HG03039 (cell line): ENCODE measurements around the gene WWTR1.

Experiments used
- ATAC-seq: cut with Tn5 transposase; IDR thresholded peaks from one replicate; pipeline ENCODE4 v1.9.1; 2021; ENCODE audit warnings: mild to moderate bottlenecking, moderate library complexity; ENCODE audit not compliant: unreplicated experiment

WWTR1 gene

DNA sequence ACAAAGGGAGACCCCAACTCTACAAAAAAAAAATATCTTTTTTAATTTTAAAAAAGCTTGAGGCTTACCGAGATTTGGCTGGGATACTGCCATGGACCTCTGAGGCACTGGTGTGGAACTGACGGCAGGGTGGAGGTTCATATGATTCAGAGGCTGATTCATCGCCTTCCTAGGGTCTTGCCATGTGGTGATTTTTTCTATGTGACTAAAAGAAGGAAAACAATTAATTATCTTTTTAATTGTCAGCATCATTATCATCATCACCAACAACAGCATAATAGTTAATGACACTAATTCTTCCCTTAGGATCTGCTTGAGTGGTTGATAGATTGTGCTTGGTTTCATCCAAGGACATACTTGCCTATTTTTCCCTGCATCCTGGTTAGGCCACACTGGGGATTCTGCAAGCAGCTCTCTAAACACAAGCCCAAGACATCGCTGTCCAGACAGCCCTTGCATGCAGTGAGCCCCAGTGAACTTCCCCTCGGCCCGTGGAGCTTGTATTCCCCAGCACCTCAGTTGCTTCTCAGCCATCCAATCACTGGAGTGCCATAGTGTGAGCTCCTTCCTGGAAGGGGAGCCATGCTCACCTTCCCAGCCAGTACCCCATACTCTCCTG lies 84.9 kb downstream of the WWTR1 start:
- ATAC-seq, result no peak

DNA sequence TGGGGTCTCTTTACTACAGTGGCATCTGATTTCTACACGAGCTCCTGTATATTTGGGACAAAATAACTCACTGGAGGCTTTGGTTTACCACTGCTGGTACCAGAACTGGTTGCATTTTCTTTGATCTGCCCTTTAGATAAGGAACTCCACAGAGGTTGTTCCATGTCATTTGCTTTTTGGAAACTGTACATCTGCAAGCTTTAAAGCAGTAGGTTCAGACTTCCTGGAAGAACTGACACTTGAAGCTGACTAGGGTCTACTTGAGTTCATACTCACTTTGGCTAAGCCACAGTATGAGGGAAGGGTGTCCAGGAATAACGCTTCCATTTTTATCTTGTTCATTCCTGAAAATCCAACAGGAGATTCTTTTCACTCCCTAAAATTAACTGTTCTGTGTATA lies 86.4 kb downstream of the WWTR1 start:
- ATAC-seq, result no peak

DNA sequence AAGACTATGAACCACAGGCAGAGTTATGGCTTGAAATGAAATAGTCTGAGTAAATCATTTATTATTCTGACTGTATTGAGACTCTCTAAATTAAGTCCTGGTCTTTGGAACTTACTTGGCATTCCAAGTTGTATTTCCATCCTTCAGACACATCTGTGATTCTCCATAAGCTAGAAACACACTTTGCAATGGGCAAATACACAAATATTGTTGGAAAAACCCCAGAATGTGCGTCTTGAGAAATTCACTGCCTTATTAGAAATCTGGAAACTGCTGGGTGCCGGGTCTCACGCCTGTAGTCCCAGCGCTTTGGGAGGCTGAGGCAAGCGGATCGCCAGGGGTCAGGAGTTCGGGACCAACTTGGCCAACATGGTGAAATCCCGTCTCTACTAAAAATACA lies 87.8 kb downstream of the WWTR1 start:
- ATAC-seq, result no peak

DNA sequence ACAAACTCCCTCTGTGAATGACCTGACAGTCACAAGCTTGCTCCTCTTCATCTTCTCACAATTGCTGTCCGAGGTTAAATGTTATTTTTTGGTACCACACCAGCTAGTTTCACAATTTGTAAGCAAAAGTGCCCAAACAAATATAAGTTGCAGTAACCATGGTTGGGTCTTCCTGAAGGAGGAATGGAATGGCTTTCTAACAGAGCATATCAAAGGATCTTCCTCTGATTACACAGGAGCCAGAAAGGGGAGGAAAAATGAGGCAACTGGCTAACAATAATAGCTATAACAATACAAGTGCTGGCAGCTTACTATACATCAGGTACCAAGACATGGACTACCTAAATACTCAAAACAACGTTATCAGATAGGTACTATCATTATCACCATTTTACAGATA lies 90.4 kb downstream of the WWTR1 start:
- no peak for ATAC-seq

DNA sequence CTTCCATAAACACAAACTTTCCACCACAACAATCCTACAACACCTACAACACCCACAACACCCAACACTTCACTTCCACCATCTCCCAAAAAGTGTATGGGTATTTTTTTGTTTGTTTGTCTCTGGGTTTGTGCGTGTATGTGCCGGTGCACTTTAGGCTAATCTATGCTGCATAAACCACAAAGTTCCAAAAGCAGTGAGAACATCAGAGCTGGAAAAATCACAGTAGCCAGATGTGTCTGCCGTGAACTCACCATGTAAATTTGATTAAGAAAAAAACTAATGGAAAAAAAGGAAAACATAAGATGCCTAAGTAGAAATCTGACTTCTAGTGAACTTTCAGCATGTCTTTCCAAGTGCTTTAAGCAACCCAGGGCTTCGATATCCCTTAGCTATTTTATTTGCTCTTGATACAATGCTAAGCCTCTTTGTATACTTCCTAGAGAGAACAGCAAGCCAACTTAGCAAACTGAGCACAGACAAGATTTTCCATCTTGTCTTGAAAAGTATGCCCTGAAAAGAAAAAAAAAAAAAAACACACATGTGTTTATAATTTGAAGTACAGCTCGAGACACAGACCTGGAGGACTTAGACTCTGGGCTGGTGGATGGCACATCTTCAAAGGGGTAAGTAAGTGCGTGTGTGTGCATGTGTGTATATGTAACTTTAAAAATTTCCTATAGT lies 91.4 kb downstream of the WWTR1 start:
- no peak for ATAC-seq

DNA sequence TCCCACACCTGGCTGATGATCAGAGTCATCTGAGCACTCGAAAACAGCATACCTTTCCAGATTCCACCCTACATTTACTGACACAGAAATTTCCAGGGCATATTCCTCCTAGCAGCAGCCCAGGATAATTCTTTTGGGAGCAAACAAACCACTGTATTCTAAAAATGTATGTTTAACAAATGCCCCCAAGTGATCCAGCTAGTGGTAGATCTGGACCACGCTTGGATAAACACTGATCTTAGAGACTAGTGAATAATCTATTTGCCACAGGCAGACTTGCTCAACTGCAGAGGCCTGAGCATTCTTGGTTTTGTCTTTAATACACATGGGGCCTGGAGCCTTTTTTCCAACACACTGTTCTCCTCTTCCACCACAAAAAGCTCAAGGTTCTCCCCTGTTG lies 93.7 kb downstream of the WWTR1 start:
- no peak for ATAC-seq

DNA sequence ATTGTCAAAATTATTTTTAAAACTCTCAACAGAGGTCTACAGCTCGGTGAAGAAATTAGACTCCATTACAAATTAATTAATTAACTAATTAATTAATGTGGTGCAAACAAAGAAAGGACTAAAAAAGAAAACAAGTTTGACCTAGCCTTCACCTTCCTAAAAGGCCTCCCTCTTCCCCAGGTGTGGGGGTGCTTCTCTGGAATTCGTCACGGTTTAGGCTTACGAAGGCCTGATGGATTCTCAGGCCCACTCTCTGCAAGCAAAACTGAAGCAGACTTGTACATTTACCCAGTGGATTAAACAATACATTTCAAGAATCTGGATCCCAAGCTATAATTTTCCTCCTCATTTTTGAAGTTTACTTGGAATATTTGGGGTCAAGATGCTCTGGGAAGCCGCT lies 94.7 kb downstream of the WWTR1 start:
- no peak for ATAC-seq

DNA sequence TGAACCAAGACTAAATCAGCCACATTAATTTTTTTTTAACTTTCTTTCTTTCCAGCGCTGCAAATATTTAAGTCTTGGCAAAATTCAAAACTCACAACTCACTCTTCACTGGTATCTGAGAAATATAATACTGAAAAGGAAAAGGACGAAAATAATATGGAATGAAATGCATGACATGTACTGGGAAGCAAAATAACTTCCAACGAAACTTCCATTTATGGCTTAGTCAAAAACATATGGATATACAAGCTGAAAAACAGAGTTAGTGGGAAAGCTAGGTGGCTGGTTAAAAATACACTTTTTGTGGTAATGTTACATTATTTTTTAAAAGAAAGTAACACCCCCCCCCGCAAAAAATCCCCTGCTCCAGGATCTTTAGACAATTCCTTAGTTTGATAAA lies 97.2 kb downstream of the WWTR1 start:
- ATAC-seq, result no peak

DNA sequence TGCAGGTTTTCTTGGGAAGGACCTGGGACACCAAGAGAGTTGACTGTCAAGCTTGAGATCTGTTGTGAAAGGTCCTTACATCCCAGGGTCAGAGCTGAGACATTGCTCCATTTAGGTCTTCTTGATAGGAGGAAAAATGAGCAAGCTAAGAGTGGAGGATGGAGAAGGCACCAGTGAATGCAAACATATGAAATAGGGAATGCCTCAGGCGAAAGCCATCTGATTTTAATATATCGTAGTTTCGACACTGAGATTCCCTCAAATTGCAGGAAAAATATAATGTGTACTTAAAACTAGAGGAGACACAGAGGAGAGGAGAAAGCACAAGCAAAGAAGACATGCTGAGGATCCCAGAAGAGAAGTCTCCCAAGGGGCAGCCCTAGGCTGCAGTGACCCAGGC lies 97.8 kb downstream of the WWTR1 start:
- ATAC-seq, result no peak

DNA sequence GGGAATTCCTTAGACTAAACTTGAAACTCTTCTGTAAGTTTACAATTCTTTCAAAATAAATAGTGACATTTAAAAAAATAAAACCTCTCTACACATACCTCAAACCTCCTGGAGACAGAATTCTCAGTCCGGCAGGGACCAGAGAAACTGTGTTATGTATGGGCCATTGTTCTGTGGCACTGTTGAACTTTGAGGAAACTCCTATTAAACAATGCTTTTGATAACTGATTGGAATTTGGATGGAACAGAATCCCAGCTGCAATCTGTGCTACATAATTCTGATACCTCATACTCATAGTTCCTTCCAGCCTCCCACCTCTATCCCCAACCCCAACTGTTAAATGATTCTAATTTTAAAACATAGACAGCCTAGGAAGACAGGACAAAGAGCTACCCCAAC lies 98.3 kb downstream of the WWTR1 start:
- ATAC-seq, result no peak

DNA sequence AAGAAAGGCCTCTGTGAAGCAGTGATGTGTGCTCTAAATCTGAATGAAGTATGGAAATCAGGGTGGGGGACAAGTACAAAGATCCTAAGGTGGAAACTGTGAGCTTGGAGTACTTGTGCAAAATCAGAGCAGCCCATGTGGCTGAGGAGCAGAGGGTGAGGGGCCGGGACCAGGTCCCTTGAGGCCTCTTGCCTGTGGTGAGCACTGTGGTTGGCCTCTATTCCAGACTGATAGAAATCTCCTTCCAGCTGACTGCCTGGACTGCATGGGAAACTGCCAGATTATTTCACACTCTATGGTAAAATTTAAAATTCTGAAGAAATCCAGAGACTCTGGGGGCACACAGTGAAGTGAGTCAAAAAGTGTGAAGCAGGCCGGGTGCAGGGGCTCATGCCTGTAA lies 101.9 kb downstream of the WWTR1 start:
- ATAC-seq, result no peak

DNA sequence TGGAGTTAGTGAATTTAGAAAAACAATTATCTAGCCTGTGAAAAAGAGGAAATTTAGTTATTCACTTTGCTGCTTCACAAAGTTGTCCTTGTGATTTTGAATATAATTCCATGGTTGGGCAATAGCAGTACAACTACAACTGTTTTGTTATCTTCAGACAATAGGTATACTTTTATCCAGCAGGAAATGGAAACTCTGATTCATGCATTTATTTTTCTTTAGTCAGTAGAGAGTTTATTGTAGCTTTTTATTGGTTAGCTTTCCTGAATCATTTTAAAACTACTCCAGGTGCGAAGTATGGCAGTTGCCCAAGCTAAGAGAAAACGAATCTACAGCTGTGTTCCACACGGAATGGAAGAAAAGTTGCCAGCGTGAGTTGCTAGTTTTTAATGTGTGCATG lies 103.0 kb downstream of the WWTR1 start:
- no peak for ATAC-seq

DNA sequence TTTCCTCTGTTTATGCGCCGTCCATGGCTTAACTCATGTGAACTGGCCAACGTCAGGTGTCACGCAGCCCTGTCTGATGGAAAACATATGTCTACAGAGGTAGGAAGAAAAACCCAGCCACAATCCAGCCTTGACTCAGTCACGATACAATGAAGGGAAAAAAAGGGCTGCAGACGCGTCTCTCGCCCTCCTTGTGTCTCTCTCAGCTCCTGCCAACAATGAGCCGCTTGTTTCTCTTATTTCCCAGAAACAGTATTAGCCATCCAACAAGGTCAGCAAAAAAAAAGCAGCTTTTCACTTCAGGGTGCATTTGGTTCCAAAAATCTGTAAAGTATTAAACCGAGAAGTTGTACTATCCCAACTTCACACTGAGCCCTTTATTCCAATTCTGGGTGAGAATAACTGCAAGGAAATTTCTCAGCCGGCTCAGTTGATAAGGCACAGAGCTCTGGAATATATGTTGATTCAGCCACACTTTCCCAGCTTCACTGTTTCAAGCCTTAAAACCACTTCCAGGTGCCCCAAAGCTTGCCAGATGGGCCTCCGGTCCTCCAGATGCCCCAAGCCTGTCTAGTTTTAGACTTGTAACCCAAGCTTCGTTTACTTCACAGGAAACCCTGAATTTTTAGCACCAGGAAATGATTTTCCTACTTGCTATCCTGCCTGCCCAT lies 103.9 kb downstream of the WWTR1 start:
- ATAC-seq, result no peak

DNA sequence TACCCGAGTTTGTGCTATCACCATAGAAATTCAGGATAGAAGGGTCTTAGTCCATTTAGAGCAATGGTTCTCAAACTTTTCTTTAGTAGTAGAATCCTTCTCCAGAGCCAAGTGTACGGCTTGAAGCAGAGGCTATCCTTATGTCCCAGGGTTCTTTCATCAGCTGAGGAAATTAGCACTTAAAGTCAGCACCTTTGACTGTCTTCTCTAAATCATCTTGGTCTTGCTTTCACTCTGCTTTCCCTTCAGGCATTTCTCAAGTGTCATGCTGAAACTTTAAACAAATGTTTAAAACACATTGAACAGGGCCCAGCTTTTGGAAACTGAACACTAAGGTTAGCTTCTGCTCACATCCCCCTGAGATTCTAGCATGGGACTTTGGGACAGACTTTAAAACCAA lies 105.1 kb downstream of the WWTR1 start:
- no peak for ATAC-seq

DNA sequence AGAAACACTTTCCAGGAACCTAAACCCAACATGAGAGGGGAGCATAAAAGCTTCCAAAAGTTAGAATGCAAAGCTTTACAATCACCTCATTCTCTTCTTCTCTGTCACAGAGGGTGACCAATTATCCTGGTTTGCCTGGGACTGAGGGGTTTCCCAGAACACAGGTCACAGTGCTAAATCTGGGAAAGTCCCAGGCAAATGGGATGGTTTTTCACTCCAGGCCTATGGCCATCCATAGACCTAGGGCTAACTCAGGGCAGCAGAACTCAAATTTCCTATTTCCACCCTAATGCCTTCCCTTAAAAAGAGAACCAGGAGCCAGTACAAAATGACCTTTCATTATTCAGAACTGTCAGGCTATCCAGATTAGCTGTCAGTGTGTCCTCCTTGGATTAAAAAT lies 106.3 kb downstream of the WWTR1 start:
- no peak for ATAC-seq

DNA sequence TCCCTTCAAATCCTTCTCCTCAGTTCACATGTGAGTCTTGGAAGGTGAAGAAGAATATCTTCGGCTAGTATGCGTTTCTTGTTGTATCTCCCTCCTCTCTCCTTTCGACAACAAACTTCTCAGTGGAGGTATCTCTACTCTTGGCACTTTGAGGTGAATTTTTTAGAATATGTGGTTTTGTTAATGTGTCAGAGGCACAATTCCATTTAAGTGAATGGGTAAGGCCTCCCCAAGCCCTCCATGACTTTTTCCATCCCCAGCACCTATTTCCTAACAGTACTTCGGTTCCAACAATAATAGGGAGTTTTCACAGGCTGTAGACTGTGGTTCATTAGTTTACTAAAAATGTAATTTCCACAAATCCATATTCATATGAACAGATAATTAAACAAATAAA lies 109.2 kb downstream of the WWTR1 start:
- ATAC-seq, result no peak

DNA sequence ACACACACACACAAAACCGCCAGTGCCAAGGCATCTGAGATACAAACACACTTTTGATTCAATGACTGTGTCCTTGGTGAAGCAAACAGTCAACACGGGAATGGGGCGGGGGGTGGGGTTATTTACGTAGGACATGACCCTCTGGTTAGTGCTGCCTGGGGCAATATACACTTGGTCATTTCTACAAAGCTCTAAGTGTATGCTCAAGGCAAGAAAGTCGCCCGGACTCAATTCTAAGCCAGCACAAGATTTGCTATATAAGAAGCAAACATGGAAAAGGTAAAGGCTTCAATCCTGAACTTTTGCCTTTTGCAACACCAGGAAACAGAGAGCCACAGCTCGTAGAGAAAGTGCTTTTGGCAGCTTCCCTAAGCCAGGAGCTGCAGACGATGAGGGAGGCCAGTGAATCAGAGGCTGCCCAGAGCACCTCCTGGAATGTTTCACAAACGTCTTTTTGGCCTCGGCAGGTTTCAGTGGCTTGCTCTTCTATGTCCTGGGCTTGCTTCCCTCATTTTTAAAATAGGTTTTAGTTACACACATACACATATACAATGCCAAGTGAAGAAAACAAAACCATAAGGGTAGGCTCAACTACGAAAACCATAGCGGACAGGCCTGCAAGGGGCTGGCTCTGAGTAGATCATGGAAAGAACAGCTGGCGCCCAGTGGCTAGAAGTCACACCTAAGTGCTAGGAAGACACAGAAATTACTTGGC lies 109.7 kb downstream of the WWTR1 start:
- ATAC-seq, result no peak

DNA sequence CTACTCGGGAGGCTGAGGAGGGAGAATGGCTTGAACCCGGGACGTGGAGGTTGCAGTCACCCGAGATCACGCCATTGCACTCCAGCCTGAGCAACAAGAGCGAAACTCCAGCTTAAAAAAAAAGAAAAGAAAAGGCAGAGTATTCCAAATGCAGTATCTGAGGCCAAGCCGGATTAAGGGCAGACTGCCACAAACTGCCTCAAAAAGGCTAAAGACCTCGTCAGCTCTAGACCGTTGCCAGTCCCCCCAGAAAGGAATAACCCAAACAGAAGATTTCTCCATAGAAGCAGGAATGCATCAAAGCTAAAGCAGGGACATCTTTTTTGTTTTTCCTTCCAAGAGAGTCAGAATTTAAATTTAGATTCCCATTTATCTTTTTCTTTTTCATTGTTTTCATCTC lies 110.4 kb downstream of the WWTR1 start:
- ATAC-seq, result no peak

DNA sequence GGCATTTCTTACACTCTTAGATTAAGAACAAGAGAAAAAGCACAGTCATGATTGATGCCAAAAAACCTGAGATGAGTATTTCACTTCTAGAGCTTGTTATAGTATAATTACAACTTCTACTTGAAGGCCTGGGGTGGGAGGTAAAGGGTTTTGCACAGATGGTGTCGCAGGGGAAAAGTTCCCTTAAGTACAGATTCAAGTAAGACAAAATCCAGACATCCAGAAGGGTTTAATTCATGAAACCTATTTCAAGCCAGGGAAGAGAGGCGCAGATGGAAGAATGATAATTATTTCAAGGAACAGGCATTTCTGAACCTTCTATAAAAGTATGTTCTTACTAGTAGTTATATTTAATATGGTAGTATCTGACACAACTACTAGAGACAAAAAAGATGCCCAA lies 112.8 kb downstream of the WWTR1 start:
- no peak for ATAC-seq

DNA sequence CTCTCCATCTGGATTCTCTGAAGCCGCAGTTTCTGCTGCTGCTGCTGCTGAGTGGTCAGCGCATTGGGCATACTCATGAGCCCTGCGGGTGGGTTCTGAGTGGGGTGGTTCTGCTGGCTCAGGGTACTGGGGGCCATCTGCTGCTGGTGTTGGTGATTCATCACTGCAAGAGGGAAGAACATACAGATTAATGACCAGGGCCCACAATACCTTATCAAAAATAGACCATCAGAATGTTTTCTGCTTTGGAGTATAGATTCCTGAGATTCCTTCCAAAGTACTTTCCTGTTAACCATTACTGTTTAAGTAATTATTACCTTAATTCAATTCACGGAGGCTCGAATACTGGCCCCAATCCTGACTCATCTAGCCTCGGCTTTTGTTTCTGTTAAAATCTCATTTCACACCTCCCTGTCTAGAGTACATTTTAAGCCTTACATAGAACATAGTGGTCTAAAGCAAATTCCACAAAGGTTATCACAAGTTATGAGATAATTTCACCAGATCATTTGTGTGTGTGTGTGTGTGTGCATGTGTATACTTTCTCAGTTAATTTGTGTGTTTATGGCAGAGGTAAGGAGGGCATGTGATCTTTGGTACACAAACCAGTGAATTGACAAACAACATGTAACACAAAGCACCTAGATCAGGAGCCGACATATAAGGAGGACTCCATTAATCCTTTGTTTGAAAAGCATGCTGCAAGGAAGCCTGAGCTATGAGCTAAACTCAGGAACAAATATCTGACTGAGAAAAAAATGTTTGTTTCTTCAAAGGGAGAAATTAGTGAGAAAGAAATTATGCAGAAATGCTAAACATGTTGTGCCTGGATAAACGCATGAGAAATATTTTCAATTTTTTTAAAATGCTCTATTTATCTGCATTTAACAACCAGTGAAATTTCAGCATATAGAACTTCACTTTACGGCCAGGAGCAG lies 115.2 kb downstream of the WWTR1 start:
- no peak for ATAC-seq

DNA sequence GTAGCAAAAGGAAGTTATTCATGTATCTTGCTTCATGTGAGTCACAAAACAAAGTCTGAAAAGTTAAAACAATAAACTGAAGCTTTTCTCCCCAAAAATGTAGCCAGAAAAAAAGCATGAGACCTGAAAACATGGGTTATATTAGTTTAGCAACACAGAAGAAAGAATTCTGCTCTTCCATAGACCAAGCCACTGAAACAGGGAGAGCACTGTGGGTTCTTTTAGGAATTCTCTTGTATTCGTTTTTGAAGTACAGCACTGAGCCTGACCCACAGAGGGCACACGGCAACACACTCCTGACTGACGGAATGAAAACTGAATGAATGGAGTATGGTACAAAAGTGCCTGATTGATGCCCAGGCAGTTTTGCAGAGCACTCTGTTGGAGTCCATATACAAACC lies 116.7 kb downstream of the WWTR1 start:
- no peak for ATAC-seq
